Stimulated activated CD8-positive, alpha-beta memory T cell treated with anti-CD3 and anti-CD28 coated beads, Interleukin-15, amount 100 ng/mL, for 1 hour (primary cell): Measurements from ENCODE around the gene TMEM187.

ENCODE experiments used
- DNase-seq: peaks from one replicate; pipeline ENCODE4 v3.0.0-alpha.2; 2020; ENCODE audit warnings: low read depth

The TMEM187 gene

GRCh38 chrX:154000051-154000450 is 27.5 kb downstream of the TMEM187 start:
- DNase-seq: no peak

GRCh38 chrX:154002215-154002719 is 29.7 kb downstream of the TMEM187 start:
- no peak for DNase-seq

GRCh38 chrX:154004315-154004714 is 31.8 kb downstream of the TMEM187 start:
- no peak for DNase-seq

GRCh38 chrX:154006947-154007346 is 34.4 kb downstream of the TMEM187 start:
- no peak for DNase-seq

GRCh38 chrX:154008521-154008920 is 36.0 kb downstream of the TMEM187 start:
- no peak for DNase-seq

- no peak for DNase-seq
Measured at GRCh38 chrX:154010330-154011087, 38.0 kb downstream of the TMEM187 start.

GRCh38 chrX:154011376-154012335 is 39.1 kb downstream of the TMEM187 start:
- DNase-seq: no peak

- DNase-seq: no peak
Measured at GRCh38 chrX:154012336-154012991, 39.9 kb downstream of the TMEM187 start.

- DNase-seq: no peak
Measured at GRCh38 chrX:154013001-154013421, 40.5 kb downstream of the TMEM187 start.

- peak; percentile 26 for DNase-seq
Measured at GRCh38 chrX:154013614-154014360, 41.2 kb downstream of the TMEM187 start.

- no peak for DNase-seq
Measured at GRCh38 chrX:154014429-154015380, 42.2 kb downstream of the TMEM187 start.

- no peak for DNase-seq
Measured at GRCh38 chrX:154015581-154016264, 43.2 kb downstream of the TMEM187 start.

GRCh38 chrX:154016366-154017076 is 44.0 kb downstream of the TMEM187 start:
- DNase-seq: no peak

GRCh38 chrX:154017766-154018517 is 45.4 kb downstream of the TMEM187 start:
- DNase-seq: no peak

GRCh38 chrX:154018518-154019060 is 46.0 kb downstream of the TMEM187 start:
- DNase-seq: no peak

GRCh38 chrX:154019061-154019621 is 46.6 kb downstream of the TMEM187 start:
- no peak for DNase-seq

GRCh38 chrX:154019633-154020528 is 47.3 kb downstream of the TMEM187 start, which contains the start of gene IRAK1:
IRAK1 (minus strand) TSS chrX:154019902; CDS start chrX:154019812, 90 bp downstream.
- peak; percentile 4 for DNase-seq
